Trophoblast cell (in vitro differentiated cells and primary cell): ENCODE data around the gene PRDM7.
A peak's percentile ranks its signal among the peaks of the same experiment; 100 is the strongest.
"Not testable (repeated sequence)": the region's sequence is repeated elsewhere in the genome, so short reads cannot be mapped to it uniquely, and the experiment has no call there.

Experiments
- DNase-seq, 2 donors: peaks; one replicate each; pipeline ENCODE4 v3.0.0-alpha.2; 2016
- H2AFZ ChIP-seq: 2 replicates; pipeline ENCODE4 v1.6.1; 2013; ENCODE audit warnings: low read length, moderate library complexity, mild to moderate bottlenecking; ENCODE audit not compliant: insufficient read depth, poor library complexity
- H2AK5ac ChIP-seq: 2 replicates; pipeline ENCODE4 v1.6.1; 2013; ENCODE audit warnings: mild to moderate bottlenecking, low read length
- H2BK120ac ChIP-seq: 2 replicates; pipeline ENCODE4 v1.6.1; 2013; ENCODE audit warnings: low read length, mild to moderate bottlenecking, moderate library complexity; ENCODE audit not compliant: insufficient read depth, poor library complexity
- H2BK12ac ChIP-seq: 2 replicates; pipeline ENCODE4 v1.6.1; 2013; ENCODE audit warnings: mild to moderate bottlenecking, low read length, moderate library complexity
- H2BK5ac ChIP-seq: 2 replicates; pipeline ENCODE4 v1.6.1; 2013; ENCODE audit warnings: low read length, low read depth, moderate library complexity, mild to moderate bottlenecking; ENCODE audit not compliant: poor library complexity
- H3K14ac ChIP-seq: 2 replicates; pipeline ENCODE4 v1.6.1; 2013; ENCODE audit warnings: mild to moderate bottlenecking, low read length
- H3K18ac ChIP-seq: 2 replicates; pipeline ENCODE4 v1.6.1; 2013; ENCODE audit warnings: mild to moderate bottlenecking, low read length
- H3K23ac ChIP-seq: 2 replicates; pipeline ENCODE4 v1.6.1; 2013; ENCODE audit warnings: low read length
- H3K27ac ChIP-seq: 2 replicates; pipeline ENCODE4 v1.5.1; 2013; ENCODE audit warnings: low read depth, mild to moderate bottlenecking, inconsistent platforms, low read length, moderate library complexity
- H3K27me3 ChIP-seq: 2 replicates; pipeline ENCODE4 v1.6.1; 2013; ENCODE audit warnings: inconsistent platforms, mild to moderate bottlenecking, low read length, moderate library complexity; ENCODE audit not compliant: insufficient read depth
- H3K36me3 ChIP-seq, 2 experiments: 1 replicate in 1 of 2; 2 replicates in 1 of 2; pipeline ENCODE4 v1.6.1; 2013; ENCODE audit warnings: low read length in 2 of 2, mild to moderate bottlenecking in 2 of 2, moderate library complexity in 1 of 2; ENCODE audit not compliant: insufficient read depth in 2 of 2, control insufficient read depth in 1 of 2
- H3K4ac ChIP-seq: 2 replicates; pipeline ENCODE4 v1.6.1; 2013; ENCODE audit warnings: low read depth, mild to moderate bottlenecking, low read length, moderate library complexity
- H3K4me1 ChIP-seq, 2 experiments: 1 replicate in 1 of 2; 2 replicates in 1 of 2; pipeline ENCODE4 v1.6.1; 2013; ENCODE audit warnings: low read length in 2 of 2, mild to moderate bottlenecking in 2 of 2, moderate library complexity in 1 of 2; ENCODE audit not compliant: insufficient read depth in 2 of 2, control insufficient read depth in 1 of 2
- H3K4me2 ChIP-seq: 2 replicates; pipeline ENCODE4 v1.6.1; 2013; ENCODE audit warnings: inconsistent platforms, mild to moderate bottlenecking, low read length, moderate library complexity
- H3K4me3 ChIP-seq: 2 replicates; pipeline ENCODE4 v1.5.1; 2013; ENCODE audit warnings: mild to moderate bottlenecking, low read depth, low read length, inconsistent platforms
- H3K79me1 ChIP-seq: one replicate; pipeline ENCODE4 v1.6.1; 2013; ENCODE audit warnings: low read length
- H3K79me2 ChIP-seq: 2 replicates; pipeline ENCODE4 v1.6.1; 2013; ENCODE audit warnings: low read length, mild to moderate bottlenecking; ENCODE audit not compliant: control insufficient read depth, insufficient read depth, poor library complexity
- H3K9ac ChIP-seq: 2 replicates; pipeline ENCODE4 v1.6.1; 2013; ENCODE audit warnings: mild to moderate bottlenecking, low read length
- H3K9me3 ChIP-seq: 2 replicates; pipeline ENCODE4 v1.6.1; 2013; ENCODE audit warnings: low read depth, mild to moderate bottlenecking, control low read depth, inconsistent platforms, low read length; ENCODE audit not compliant: insufficient read depth
- H4K12ac ChIP-seq: 2 replicates; pipeline ENCODE4 v1.6.1; 2013; ENCODE audit warnings: low read depth, mild to moderate bottlenecking, low read length, moderate library complexity
- H4K8ac ChIP-seq: 2 replicates; pipeline ENCODE4 v1.6.1; 2013; ENCODE audit warnings: low read depth, mild to moderate bottlenecking, low read length, moderate library complexity
- H4K91ac ChIP-seq: one replicate; pipeline ENCODE4 v1.6.1; 2013; ENCODE audit warnings: low read depth, mild to moderate bottlenecking, low read length, moderate library complexity
- WGBS: extraction: QIAGEN DNeasy Blood & Tissue Kit; methylation state at CpG from one replicate; pipeline ENCODE4 v1.1.7; 2013; ENCODE audit warnings: missing lambda C conversion rate; ENCODE audit not compliant: insufficient read length, insufficient coverage; ENCODE audit errors: extremely low coverage; 5-methylcytosine and 5-hydroxymethylcytosine counted together

Gene PRDM7

GRCh38 chr16:90100790-90101189 is 23.7 kb upstream of the PRDM7 start:
- not testable (repeated sequence) for H3K4me2 ChIP-seq, H2AFZ ChIP-seq, H4K91ac ChIP-seq, H3K23ac ChIP-seq, H2BK5ac ChIP-seq, H3K9ac ChIP-seq, DNase-seq, H2BK12ac ChIP-seq, H2AK5ac ChIP-seq, H3K27me3 ChIP-seq, H3K79me1 ChIP-seq, H4K12ac ChIP-seq, H3K18ac ChIP-seq, H3K4me3 ChIP-seq, H2BK120ac ChIP-seq, H3K4ac ChIP-seq, H3K79me2 ChIP-seq, H3K36me3 ChIP-seq, H3K14ac ChIP-seq, H3K27ac ChIP-seq, H3K4me1 ChIP-seq, H4K8ac ChIP-seq
- peaks cover 15% of the 10 kb centered on the region for H3K9me3 ChIP-seq
- no CpG with 5 or more reads among the region's 4 CpGs for WGBS

- not testable (repeated sequence) for H2AFZ ChIP-seq, H3K79me1 ChIP-seq, H4K91ac ChIP-seq, H2BK12ac ChIP-seq, H3K14ac ChIP-seq, H2AK5ac ChIP-seq, H3K4me2 ChIP-seq, DNase-seq, H3K79me2 ChIP-seq, H4K12ac ChIP-seq, H3K4me3 ChIP-seq, H4K8ac ChIP-seq, H3K27ac ChIP-seq, H3K4ac ChIP-seq, H3K27me3 ChIP-seq, H3K9ac ChIP-seq, H2BK120ac ChIP-seq, H3K18ac ChIP-seq, H3K36me3 ChIP-seq, H3K23ac ChIP-seq, H3K4me1 ChIP-seq, H2BK5ac ChIP-seq
- no CpG with 5 or more reads among the region's 5 CpGs for WGBS
- H3K9me3 ChIP-seq: peaks cover 13% of the 10 kb centered on the region
These were observed 23.1 kb upstream of the PRDM7 start for GRCh38 chr16:90100229-90100628.

DNA sequence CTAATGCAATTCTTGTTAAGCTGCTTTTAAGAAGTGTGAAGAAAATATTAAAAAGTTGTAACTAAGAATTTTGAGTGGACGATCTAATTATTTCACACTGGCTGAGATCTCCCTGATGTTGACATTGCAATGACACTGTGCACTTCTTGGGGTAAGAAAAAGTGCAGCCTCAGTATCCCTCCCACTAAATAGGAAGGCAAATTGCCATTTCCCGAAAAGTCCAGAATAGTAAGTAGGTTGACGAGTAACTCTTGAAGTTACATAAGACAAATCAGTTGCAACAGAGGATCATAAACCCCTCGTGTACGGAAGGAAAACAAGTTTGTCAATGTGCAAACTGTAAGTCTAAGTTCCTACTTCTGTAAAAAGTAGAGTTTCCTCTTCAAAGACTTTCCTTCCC is 21.8 kb upstream of the PRDM7 start:
- H3K36me3 ChIP-seq, H3K4ac ChIP-seq, H3K4me1 ChIP-seq, H2BK5ac ChIP-seq, H4K8ac ChIP-seq, H3K79me2 ChIP-seq, H3K14ac ChIP-seq, H3K23ac ChIP-seq, H2AK5ac ChIP-seq, H3K4me2 ChIP-seq, H3K27ac ChIP-seq, H3K9ac ChIP-seq, H4K91ac ChIP-seq, H4K12ac ChIP-seq, H2BK12ac ChIP-seq, H3K27me3 ChIP-seq, DNase-seq, H2BK120ac ChIP-seq, H2AFZ ChIP-seq, H3K4me3 ChIP-seq, H3K18ac ChIP-seq, H3K79me1 ChIP-seq: not testable (repeated sequence)
- no CpG with 5 or more reads among the region's 5 CpGs for WGBS
- peaks cover 15% of the 10 kb centered on the region for H3K9me3 ChIP-seq

GRCh38 chr16:90097010-90097684 is 20.0 kb upstream of the PRDM7 start:
- not testable (repeated sequence) for H4K8ac ChIP-seq, H3K4me1 ChIP-seq, H3K9ac ChIP-seq, H4K91ac ChIP-seq, H3K4me3 ChIP-seq, H3K4me2 ChIP-seq, H3K27ac ChIP-seq, H2BK5ac ChIP-seq, H2BK120ac ChIP-seq, H3K36me3 ChIP-seq, H3K79me2 ChIP-seq, H2AK5ac ChIP-seq, H4K12ac ChIP-seq, H3K18ac ChIP-seq, H3K79me1 ChIP-seq, H3K14ac ChIP-seq, H3K4ac ChIP-seq, H3K27me3 ChIP-seq, H3K23ac ChIP-seq, H2AFZ ChIP-seq, H2BK12ac ChIP-seq
- no CpG with 5 or more reads among the region's 9 CpGs for WGBS
- peaks cover 11% of the 10 kb centered on the region for H3K9me3 ChIP-seq
- peak in 1 of 2 donors; percentile 14 for DNase-seq
